Esophagus squamous epithelium (tissue), 4 donors: ENCODE data around the gene FBXL19.

Experiments
- CTCF ChIP-seq, 6 experiments: fragments of 450-650 bp in 4 of 6; fragments of 200-600 bp in 2 of 6; sonication (generic) in 2 of 6; IDR thresholded peaks; one replicate each; pipeline ENCODE4 v1.5.1; 2016 to 2019; ENCODE audit warnings: antibody characterized with exemption in 6 of 6, mild to moderate bottlenecking in 4 of 6, moderate library complexity in 4 of 6
- POLR2A ChIP-seq, 4 donors: fragments of 450-650 bp; IDR thresholded peaks; one replicate each; pipeline ENCODE4 v1.6.1; 2017; ENCODE audit warnings: antibody characterized with exemption in 4 of 4, mild to moderate bottlenecking in 4 of 4, moderate library complexity in 3 of 4

DNA sequence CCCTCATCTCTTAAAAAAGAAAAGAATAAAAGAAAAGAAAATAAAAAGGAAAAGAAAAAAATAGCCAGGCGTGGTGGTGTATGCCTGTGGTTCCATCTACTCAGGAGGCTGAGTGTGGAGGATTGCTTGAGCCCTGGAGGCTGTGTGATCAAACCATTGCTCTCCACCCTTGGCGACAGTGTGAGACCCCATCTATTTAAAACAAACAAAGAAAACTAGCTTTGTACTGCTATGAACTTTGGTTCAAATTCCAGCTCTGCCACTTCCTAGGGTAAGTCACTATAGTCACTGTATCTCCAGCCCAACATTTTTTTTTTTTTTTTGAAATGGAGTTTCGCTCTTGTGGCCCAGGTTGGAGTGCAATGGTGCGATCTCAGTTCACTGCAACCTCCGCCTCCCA, 22.8 kb upstream of the FBXL19 start:
- TF ChIP-seq CTCF (IDR thresholded peaks at IDR 0.05) (no peak), POLR2A (IDR thresholded peaks at IDR 0.05) (no peak)
